Activated CD4-positive, alpha-beta T cell treated with anti-CD3 and anti-CD28 coated beads, Interleukin-2, amount 50 U/mL, for 24 hours (primary cell): ENCODE measurements around the gene TMTC1.

Experiments used
- DNase-seq, 2 donors: peaks; one replicate each; pipeline ENCODE4 v3.0.0-alpha.2; 2020; ENCODE audit warnings: low read depth in 1 of 2, low spot score in 1 of 2

Gene TMTC1

GRCh38 chr12:29741342-29742241 is 42.1 kb downstream of the TMTC1 start:
- no peak for DNase-seq

GRCh38 chr12:29739279-29739991 is 44.3 kb downstream of the TMTC1 start:
- DNase-seq: no peak

- no peak for DNase-seq
Observed at GRCh38 chr12:29738365-29738764, 45.4 kb downstream of the TMTC1 start.

- DNase-seq: no peak
Observed at GRCh38 chr12:29737644-29738043, 46.1 kb downstream of the TMTC1 start.

GRCh38 chr12:29735604-29736003 is 48.1 kb downstream of the TMTC1 start:
- DNase-seq: no peak

GRCh38 chr12:29734734-29735133 is 49.0 kb downstream of the TMTC1 start:
- no peak for DNase-seq

- DNase-seq: no peak
Observed at GRCh38 chr12:29734305-29734704, 49.4 kb downstream of the TMTC1 start.

- no peak for DNase-seq
Observed at GRCh38 chr12:29733501-29733900, 50.2 kb downstream of the TMTC1 start.

- DNase-seq: no peak
Observed at GRCh38 chr12:29733060-29733459, 50.7 kb downstream of the TMTC1 start.

- no peak for DNase-seq
Observed at GRCh38 chr12:29732593-29732992, 51.1 kb downstream of the TMTC1 start.

- DNase-seq: no peak
Observed at GRCh38 chr12:29732191-29732590, 51.6 kb downstream of the TMTC1 start.

- no peak for DNase-seq
Observed at GRCh38 chr12:29731591-29731990, 52.2 kb downstream of the TMTC1 start.

- DNase-seq: no peak
Observed at GRCh38 chr12:29730481-29730880, 53.3 kb downstream of the TMTC1 start.

GRCh38 chr12:29728030-29728429 is 55.7 kb downstream of the TMTC1 start:
- DNase-seq: no peak

GRCh38 chr12:29726741-29727348 is 56.9 kb downstream of the TMTC1 start:
- no peak for DNase-seq

- no peak for DNase-seq
Observed at GRCh38 chr12:29726321-29726692, 57.4 kb downstream of the TMTC1 start.

- no peak for DNase-seq
Observed at GRCh38 chr12:29725587-29726320, 58.0 kb downstream of the TMTC1 start.

- DNase-seq: no peak
Observed at GRCh38 chr12:29722164-29722563, 61.6 kb downstream of the TMTC1 start.

GRCh38 chr12:29719381-29719780 is 64.4 kb downstream of the TMTC1 start:
- DNase-seq: no peak

- no peak for DNase-seq
Observed at GRCh38 chr12:29717540-29718100, 66.1 kb downstream of the TMTC1 start.

GRCh38 chr12:29714966-29715365 is 68.8 kb downstream of the TMTC1 start:
- no peak for DNase-seq
